Activated CD8-positive, alpha-beta T cell treated with anti-CD3 and anti-CD28 coated beads for 36 hours (primary cell): Measurements from ENCODE around the gene GPR176. TPM values are rescaled to one million over a fixed set of nuclear protein-coding genes. Genes with fewer than 3 reads are reported as not detected.
A peak's percentile ranks its signal among the peaks of the same experiment; 100 is the strongest.

ENCODE experiments used
- ATAC-seq: fragments of 200-7000 bp; cut with Tn5 transposase; one replicate; pipeline ENCODE4 v1.10.0; 2021; ENCODE audit warnings: mild to moderate bottlenecking, moderate library complexity
- CTCF ChIA-PET: fragments of 350-600 bp; sonication (Branson Sonifier 250); formaldehyde crosslinking; loops from one replicate; lab custom pipeline; 2021; ENCODE audit warnings: antibody characterized with exemption; lab: Charles Lee
- POLR2A ChIA-PET: fragments of 350-600 bp; sonication (Branson Sonifier 250); formaldehyde crosslinking; loops from one replicate; lab custom pipeline; 2021; ENCODE audit warnings: antibody characterized with exemption; lab: Charles Lee
- DNase-seq: peaks from one replicate; pipeline ENCODE4 v3.0.0-alpha.2; 2020
- H3K27ac Mint-ChIP-seq: one replicate; pipeline ENCODE4 v1.8.0; 2021; ENCODE audit warnings: mild to moderate bottlenecking, mixed read lengths
- H3K27me3 Mint-ChIP-seq: one replicate; pipeline ENCODE4 v1.8.0; 2021; ENCODE audit warnings: mixed read lengths
- H3K36me3 Mint-ChIP-seq: one replicate; pipeline ENCODE4 v1.8.0; 2021; ENCODE audit warnings: low read depth, mixed read lengths
- H3K4me1 Mint-ChIP-seq: one replicate; pipeline ENCODE4 v1.8.0; 2021; ENCODE audit warnings: low read depth, mixed read lengths
- H3K4me3 Mint-ChIP-seq: one replicate; pipeline ENCODE4 v1.8.0; 2021; ENCODE audit warnings: mild to moderate bottlenecking, moderate library complexity, mixed read lengths
- H3K9me3 Mint-ChIP-seq: one replicate; pipeline ENCODE4 v1.8.0; 2021; ENCODE audit warnings: mixed read lengths
- CTCF ChIP-seq: fragments of 200-600 bp; IDR thresholded peaks from one replicate; pipeline ENCODE4 v1.8.0; 2022; ENCODE audit warnings: antibody characterized with exemption, mild to moderate bottlenecking
- intact Hi-C: fragments of 100-400 bp; cut with micrococcal nuclease; formaldehyde crosslinking; loops from one replicate; pipeline ENCODE4 v1.10.0; 2022
- total RNA-seq, 2 experiments: library from RNA; stranded (reverse); gene quantifications; one replicate each; pipeline ENCODE4 v1.2.3, GENCODE V29; 2021

GPR176 gene
- total RNA-seq = under 1 TPM; 0.13 to 0.16 TPM

- Mint-ChIP-seq H3K27me3 (peaks cover 22% of the 10 kb centered on the region), H3K4me1 (peaks cover 15% of the 10 kb centered on the region), H3K4me3 (peak within 1 kb of the TSS; percentile 79), H3K36me3 (no peaks in the 10 kb centered on the region), H3K9me3 (peaks cover 1% of the 10 kb centered on the region), H3K27ac (peak within 1 kb of the TSS; percentile 55)
- no peak for TF ChIP-seq CTCF
- ATAC-seq (peak; percentile 6), DNase-seq (peak; percentile 24)
- POLR2A ChIA-PET = interaction anchor here (1.3 kb wide), 1 partner anchor 15 kb away, joined by 3 read pairs; no protein-coding TSS in a partner anchor
- intact Hi-C loops = no loop called here
- CTCF ChIA-PET = interaction anchor here (1.2 kb wide), 1 partner anchor 119 kb away, joined by 3 read pairs; the partner anchor contains the start of gene SRP14
Observed at GRCh38 chr15:39919748-39920509, at the start of gene GPR176. Gene GPR176, minus strand, starts transcription at chr15:39920266. Its CDS starts 240 bp downstream, at chr15:39920026.

GRCh38 chr15:39969002-39969394 is 48.9 kb upstream of the GPR176 start:
- ATAC-seq = no peak
- no peak for DNase-seq

GRCh38 chr15:39968273-39969001 is 48.4 kb upstream of the GPR176 start:
- intact Hi-C loops = no loop called here
- H3K27me3 Mint-ChIP-seq = no peaks in the 10 kb centered on the region
- no peak for TF ChIP-seq CTCF
- H3K4me1 Mint-ChIP-seq = peaks cover 21% of the 10 kb centered on the region
- ChIA-PET CTCF (interaction anchor here (0.7 to 1.7 kb wide), 2 partner anchors 26 to 38 kb away, joined by 3 to 4 read pairs; no protein-coding TSS in a partner anchor), POLR2A (interaction anchor here (0.6 to 1.2 kb wide), 2 partner anchors 268 to 339 kb away, joined by 3 to 4 read pairs; partner anchors contain the start of gene PLCB2)
- DNase-seq (no peak), ATAC-seq (no peak)
- no peaks in the 10 kb centered on the region for H3K9me3 Mint-ChIP-seq
- no peak overlapping the region for H3K4me3 Mint-ChIP-seq
- peaks cover 40% of the 10 kb centered on the region for H3K36me3 Mint-ChIP-seq
- no peak overlapping the region for H3K27ac Mint-ChIP-seq

More at GRCh38 chr15:39969002-39969394, 48.9 kb upstream of the GPR176 start:
- H3K27ac Mint-ChIP-seq = no peak overlapping the region
- no peak overlapping the region for H3K4me3 Mint-ChIP-seq
- TF ChIP-seq CTCF = no peak
- ChIA-PET POLR2A (interaction anchor here (0.6 to 1.2 kb wide), 2 partner anchors 269 to 339 kb away, joined by 3 to 4 read pairs; partner anchors contain the start of gene PLCB2), CTCF (interaction anchor here (1.7 kb wide), 1 partner anchor 37 kb away, joined by 4 read pairs; no protein-coding TSS in a partner anchor)
- peaks cover 38% of the 10 kb centered on the region for H3K36me3 Mint-ChIP-seq
- intact Hi-C loops = no loop called here
- no peaks in the 10 kb centered on the region for H3K9me3 Mint-ChIP-seq
- H3K4me1 Mint-ChIP-seq = peaks cover 21% of the 10 kb centered on the region
- H3K27me3 Mint-ChIP-seq = no peaks in the 10 kb centered on the region

GRCh38 chr15:39966521-39966920 is 46.5 kb upstream of the GPR176 start:
- intact Hi-C loops = no loop called here
- DNase-seq (no peak), ATAC-seq (no peak)
- Mint-ChIP-seq H3K27ac (no peak overlapping the region), H3K4me3 (no peak overlapping the region), H3K27me3 (no peaks in the 10 kb centered on the region), H3K36me3 (peaks cover 36% of the 10 kb centered on the region), H3K9me3 (no peaks in the 10 kb centered on the region), H3K4me1 (peaks cover 21% of the 10 kb centered on the region)
- CTCF ChIA-PET = interaction anchor here (0.7 kb wide), 1 partner anchor 8 kb away, joined by 3 read pairs; no protein-coding TSS in a partner anchor
- POLR2A ChIA-PET = no interaction called here
- no peak for TF ChIP-seq CTCF
